T-helper 22 cell (primary cell): ENCODE data around the gene ACOX2.

ENCODE experiments used
- DNase-seq: peaks from one replicate; pipeline ENCODE4 v3.0.0-alpha.2; 2020; ENCODE audit warnings: low read depth

Gene ACOX2

DNA sequence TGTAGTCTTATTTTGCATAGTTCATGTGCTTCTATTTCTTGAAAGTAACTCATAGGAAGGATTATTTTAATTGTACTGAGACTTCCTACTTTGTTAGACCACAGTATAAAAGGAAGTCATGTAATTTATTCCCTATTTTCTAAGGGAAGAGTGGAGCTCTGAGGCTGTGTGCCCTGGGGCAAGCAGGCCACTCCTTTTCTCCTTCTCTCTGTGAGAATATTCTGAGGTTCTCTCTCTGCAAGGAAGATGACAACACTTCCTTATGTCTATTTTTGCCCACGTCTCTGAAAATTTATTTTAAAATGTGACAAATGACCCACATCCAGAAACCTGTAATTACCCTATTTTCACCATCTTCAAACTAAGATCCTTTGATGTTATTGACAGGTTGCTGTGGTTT lies 34.1 kb downstream of the ACOX2 start:
- no peak for DNase-seq

GRCh38 chr3:58497097-58497496 lies 39.9 kb downstream of the ACOX2 start:
- no peak for DNase-seq

GRCh38 chr3:58496206-58496857 lies 40.7 kb downstream of the ACOX2 start:
- DNase-seq, result no peak

- no peak for DNase-seq
Observed at GRCh38 chr3:58495101-58495500, 41.9 kb downstream of the ACOX2 start.

DNA sequence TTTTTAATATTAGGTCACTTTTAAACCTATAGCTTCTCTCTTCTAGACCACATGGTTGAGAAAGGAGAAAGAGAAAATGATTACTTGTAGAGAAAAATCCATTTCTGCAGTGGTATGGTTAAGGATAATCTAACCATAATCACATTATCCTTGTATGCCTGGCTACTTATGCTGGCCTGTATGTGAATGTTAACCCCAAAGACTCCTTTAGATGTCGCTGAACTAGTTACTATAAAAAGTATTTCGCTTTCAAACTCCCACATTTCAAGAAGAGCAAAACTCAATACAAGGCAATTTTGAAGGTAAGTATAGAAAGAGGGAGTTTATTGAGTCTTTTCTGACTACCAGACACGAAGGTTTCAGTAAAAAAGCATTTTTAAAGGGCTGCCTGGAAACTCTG lies 42.9 kb downstream of the ACOX2 start:
- no peak for DNase-seq

DNA sequence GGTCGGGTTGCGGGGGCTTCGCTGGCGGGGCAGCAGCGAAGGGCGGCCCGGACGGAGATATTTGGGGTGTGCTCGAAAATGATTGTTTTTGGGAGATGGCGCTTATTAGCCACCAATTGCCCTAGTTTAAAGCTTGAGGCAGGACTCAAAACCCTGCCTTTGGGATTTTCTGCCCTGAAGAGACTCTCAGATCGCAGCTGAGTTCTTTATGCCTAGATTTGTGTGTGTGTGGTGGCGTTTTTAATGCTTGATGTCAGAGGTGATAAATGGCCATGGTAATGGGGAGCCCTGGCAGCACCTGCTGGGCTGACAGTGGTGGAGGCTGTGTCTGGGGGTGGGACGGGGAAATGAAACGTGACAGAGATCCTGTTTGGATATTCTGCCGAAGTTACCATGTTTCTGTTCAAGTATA lies 44.5 kb downstream of the ACOX2 start:
- DNase-seq, result no peak

GRCh38 chr3:58491506-58492402 lies 45.2 kb downstream of the ACOX2 start, which contains the start of gene KCTD6:
Gene KCTD6 (plus strand): TSS chr3:58492096. CDS start chr3:58498756, 6,660 bp downstream.
- DNase-seq, result peak; percentile 71

GRCh38 chr3:58490860-58491501 lies 46.0 kb downstream of the ACOX2 start:
- no peak for DNase-seq

DNA sequence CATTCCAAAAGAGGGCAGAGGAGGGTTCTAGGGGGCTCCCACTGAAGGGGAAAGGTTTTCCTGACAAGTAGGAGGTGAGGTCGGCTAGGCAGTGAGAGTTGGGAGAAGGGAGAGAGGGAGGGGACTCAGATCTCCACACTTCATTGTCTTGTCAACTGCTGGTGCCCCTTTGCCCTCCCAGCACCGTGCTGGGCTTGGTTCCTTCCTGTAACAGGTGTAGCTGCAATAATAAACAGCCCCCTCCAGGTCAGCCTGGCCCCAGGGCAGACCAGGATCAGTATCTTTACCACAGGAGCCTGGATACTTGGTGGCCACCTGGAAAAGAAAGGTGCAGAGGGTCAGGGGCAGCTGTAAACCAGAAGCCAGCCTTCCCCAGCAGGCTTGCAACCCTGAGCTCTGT lies 48.0 kb downstream of the ACOX2 start:
- DNase-seq, result no peak

- DNase-seq, result no peak
Observed at GRCh38 chr3:58487140-58487886, 49.7 kb downstream of the ACOX2 start.

DNA sequence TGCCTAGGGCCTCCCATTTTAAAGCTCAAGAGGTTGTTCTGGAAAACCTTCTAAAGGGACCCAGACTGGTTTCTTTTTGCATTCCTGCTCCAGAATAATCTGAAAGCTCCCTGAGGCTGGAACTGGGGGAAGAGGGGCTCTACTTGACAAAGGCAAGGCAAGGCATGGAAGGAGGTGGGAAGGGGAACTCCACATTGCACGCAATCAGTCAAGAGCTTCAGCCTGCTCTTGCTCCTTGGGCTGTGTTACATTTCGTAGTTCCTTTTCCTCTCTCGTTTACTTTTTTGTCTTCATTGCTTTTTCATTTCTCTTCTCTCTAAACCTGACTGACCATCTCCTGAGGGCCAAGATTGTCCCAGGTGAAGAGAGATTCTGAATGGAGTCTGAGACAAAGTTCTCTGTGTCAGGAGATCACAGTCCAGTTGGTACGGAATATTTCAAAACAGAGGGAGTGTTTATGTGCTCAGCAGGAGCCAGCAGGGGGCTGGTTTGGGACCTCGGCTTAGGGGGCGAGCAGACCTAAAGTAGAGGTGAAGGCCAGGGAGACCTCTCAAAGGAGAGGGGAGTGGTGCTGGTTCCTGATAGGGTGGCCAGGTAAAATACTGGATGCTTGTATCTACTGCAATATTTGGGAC lies 51.1 kb downstream of the ACOX2 start:
- no peak for DNase-seq

DNA sequence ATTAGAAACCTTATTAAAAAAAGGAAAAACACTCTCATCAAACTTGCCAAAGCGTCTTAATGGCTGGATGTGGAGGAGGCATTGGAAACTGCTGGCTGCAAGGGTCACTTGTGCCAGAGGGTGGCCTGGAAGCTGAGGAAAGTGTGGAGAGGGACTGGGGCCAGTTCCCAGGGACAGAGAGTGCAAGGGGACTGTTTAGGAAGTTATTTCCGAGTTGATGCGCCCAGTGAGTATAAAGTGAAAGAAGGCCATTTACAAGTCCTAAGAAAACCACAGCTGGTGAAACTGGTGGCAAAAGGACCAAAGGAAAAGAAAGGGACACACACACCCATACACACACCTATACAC lies 52.3 kb downstream of the ACOX2 start:
- no peak for DNase-seq

- DNase-seq, result no peak
Observed at GRCh38 chr3:58484045-58484721, 52.8 kb downstream of the ACOX2 start.

DNA sequence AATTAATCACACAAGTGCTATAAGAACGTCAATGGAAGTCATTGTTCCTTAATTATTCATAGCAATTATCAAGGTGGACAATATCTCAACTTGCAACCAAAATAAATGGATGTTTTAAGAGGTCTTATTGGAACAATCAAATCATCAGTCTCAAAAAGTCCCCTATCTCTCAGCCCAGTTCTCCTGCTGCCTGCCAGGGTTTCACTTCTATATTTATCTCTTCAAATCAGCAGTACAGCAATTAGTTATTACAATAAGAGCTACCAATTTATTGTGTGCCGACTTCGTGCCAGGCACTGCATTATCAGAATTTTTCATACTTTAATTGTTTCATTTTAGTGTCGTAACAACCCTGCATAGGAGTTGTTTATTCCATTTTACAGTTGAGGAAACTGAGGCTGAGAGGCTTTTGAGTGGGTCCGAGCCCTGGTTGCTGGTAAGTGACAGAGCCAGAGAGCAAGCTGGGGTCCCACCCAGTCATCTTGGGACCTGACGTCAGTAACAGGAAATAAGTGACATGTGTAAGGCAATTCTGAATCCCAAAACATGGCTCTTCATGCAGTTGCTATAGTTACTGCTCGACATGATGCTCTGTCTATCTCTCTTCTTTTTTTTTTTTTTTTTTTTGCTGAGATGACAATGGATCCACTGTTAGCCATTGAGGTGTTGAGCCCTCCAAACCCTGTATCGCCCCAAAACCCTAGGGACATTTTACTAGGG lies 53.9 kb downstream of the ACOX2 start:
- no peak for DNase-seq

DNA sequence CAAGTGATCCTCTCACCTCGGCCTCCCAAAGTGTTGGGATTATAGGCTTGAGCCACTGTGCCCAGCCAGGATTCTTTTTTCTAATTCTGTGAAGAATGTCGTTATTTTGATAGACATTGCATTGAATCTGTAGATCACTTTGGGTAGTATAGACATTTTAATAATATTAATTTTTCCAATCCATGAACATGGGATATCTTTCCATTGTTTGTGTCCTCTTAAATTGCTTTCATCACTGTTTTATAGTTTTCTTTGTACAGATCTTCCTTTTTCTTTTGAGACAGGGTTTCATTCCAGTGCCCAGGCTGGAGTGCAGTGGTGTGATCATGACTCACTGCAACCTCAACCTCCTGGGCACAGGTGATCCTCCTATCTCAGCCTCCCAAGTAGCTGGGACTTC lies 56.7 kb downstream of the ACOX2 start:
- DNase-seq, result no peak

DNA sequence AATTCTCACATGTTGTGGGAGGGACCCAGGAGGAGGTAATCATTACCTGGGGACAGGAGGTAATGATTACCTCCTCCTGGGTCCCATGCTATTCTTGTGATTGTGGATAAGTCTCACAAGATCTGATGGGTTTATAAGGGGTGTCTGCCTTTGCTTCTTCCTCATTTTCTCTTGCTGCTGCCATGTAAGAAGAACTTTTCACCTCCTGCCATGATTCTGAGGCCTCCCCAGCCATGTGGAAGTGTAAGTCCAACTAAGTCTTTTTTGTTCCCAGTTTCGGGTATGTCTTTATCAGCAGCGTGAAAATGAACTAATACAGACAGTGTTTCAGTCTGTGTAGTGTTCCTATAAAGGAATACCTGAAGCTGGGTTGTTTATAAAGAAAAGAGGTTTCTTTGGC lies 58.2 kb downstream of the ACOX2 start:
- DNase-seq, result no peak

DNA sequence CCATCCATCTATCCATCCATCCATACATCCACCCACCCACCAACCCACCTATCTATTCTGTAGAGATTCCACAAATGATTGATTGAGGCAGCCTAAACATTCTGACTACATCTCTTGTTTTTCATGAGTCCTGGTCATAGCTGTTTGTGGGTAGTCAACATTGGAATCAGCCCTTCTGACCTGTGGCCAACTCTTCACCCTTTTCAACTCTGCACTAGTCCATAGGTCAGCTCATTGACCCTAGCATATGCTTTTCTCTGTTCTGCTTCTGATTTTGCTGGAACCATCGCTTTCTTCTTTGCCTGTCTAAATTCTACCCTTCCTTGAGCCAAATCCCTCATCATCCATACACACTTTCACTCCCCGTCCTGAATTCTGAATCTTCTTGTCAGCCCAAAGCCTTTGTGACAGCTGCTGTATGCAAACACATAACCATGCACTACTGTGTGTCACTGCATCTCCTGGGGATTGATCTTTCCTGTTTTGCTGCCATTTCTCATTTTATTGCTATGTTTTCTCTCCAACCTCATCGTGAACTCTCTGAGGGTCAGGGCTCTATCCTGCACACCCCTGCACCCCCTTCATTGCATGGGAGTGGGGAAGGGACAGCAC lies 61.9 kb downstream of the ACOX2 start:
- no peak for DNase-seq

GRCh38 chr3:58474348-58474911 lies 62.6 kb downstream of the ACOX2 start:
- DNase-seq, result no peak

GRCh38 chr3:58473275-58473674 lies 63.7 kb downstream of the ACOX2 start:
- DNase-seq, result no peak
